ENCODE measurements around the gene IQGAP3.

DNA sequence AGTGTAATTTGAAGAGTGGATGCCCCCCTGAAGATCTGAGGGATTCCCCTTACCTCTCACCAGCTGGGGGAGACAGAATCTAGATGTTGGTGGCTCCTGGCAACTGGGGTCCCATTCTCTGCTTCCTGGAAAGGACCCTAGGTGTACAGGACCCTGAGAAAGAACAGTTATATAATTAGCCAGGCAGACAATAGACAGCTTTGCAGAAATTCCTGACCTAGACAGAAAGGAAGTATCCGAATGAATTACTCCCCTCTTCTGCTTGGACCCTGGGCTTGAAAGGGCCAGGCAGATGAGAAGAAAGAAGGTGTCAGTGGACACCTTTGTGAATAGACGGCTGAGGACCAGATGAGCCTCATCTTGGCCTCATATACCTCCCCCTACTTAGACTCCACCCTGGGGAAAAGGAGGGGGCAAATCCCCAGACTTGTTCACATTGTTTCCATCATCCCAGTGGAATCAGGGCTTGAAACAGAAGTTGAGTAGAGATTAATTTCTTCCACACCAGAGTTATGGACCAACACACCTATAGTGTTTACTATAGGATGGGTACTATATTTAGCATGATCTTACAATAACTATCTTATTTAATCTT, 1.8 kb upstream of the IQGAP3 start:
- no peak for TF ChIP-seq POLR2A (IDR thresholded peaks at IDR 0.05)
- no peak for TF ChIP-seq CTCF (IDR thresholded peaks at IDR 0.05)

All from body of pancreas (tissue), 4 donors.